GM21825 (cell line): ENCODE data around the gene NUP188.

Source experiments
- ATAC-seq: cut with Tn5 transposase; IDR thresholded peaks from one replicate; pipeline ENCODE4 v1.9.1; 2021; ENCODE audit warnings: mild to moderate bottlenecking, moderate library complexity; ENCODE audit not compliant: unreplicated experiment

Gene NUP188

GRCh38 chr9:129007035-129007765, 59.7 kb downstream of the NUP188 start:
- no peak for ATAC-seq

DNA sequence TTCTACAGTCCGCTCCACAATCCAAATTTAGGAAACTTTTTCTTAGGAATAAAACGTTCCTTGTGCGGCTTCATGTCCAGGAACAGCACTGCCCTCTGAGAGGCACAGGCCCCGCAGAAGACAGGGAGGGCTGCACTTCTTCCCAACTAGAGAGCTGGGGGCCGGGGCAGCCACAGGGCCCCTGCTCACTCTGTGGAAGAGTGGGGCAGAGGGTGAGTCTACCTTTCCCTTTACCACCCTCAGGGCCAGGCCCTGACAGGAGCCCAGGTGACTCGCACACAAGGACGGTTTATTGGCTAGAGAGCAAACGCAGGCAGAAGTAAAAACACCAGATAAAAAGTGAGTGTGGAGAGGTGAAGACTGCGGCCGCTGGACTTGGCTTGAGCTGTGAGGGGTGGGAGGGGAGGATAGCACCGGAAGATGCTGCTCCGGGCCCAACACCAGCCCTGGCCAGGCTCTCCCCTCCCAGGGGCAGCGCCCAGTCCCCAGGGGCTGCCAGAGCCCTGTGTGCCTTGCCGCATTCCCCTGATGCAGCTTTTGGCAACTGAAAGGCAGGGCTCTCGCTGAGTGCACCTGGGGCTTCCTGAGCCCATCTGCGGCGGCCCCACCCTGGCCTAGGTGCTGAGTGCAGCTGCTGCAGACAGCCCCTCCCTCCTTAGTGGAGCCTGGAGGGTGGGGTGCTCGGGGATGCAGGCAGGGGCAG, 60.4 kb downstream of the NUP188 start:
- ATAC-seq = no peak

- no peak for ATAC-seq
Measured at GRCh38 chr9:129008469-129008965, 61.0 kb downstream of the NUP188 start.

DNA sequence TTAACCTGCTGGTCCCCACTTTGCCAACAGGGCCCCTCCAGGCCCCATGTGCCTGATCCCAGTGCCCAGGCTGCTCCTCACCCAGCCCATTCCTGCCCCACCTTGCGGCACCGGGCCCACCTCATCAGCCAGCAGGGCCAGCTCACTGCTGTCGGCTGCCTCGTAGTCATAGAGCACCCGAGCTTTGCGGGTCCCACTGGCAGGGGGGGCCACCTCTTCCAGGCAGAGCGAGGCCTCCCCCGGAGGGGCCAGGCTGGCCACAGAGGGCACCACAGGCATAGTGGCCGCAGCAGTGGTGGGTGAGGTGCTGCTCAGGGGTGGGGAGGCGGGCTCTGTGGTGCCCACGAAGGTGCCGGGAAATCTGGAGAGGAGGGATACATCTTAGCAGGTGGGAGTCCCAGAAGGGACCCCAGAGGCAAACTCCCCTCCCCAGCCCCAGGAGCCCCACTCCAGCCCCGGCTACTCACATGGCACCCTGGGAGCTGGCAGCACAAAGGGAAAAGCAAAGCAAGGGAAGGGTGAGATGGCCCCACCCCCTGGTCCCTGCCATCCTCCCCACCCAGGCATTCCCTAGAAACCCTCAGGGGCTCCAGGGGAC, 61.6 kb downstream of the NUP188 start:
- no peak for ATAC-seq

DNA sequence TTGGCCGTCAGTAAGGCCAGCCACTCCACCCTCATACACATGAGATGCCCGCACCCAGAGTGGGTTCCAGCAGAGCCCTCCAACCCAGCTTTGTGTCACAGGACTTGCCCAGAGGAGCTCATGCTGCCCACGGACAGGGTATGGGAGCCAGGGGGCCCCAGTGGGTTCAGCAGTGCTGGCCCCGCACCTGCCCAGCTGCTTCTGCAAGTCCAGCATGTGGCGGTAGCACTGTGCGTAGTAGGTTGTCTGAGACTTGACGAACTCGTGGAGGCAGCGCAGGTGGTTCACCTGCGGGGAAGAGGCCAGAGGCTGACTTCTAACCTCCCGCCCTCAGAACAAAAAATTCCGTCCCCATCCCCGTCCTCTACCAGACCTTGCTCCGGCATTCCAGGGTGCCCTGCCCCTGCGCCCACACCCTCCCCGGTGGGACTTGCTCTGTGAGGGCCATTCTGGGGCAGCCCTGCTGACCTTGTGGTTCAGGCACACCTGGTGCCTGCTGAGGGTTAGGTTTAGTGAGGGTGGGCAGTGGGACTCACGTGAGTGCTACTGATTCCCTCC, 62.2 kb downstream of the NUP188 start:
- no peak for ATAC-seq

- ATAC-seq = no peak
Measured at GRCh38 chr9:129010267-129010975, 62.9 kb downstream of the NUP188 start.

DNA sequence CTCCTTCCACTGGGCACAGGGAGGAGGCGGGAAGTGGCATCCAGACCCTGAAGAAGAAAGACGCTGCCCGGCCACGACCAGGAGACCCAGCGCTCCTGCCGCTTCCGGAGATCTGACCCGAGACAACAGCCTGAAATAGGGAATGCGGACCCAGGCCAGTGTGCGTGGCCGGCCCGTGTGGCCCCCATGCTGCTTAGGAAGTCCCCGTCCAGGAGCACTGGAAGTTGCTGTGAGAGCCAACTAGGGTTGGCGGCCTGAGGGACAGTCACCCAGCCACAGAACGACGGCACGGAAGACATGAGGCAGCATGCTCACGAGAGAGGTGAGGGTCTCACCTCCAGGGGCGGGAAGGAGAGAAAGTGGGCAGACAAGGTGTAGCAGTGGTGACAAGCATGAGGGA, 63.7 kb downstream of the NUP188 start:
- ATAC-seq = no peak

- ATAC-seq = no peak
Measured at GRCh38 chr9:129011761-129012181, 64.3 kb downstream of the NUP188 start.

- ATAC-seq = no peak
Measured at GRCh38 chr9:129012343-129012742, 64.8 kb downstream of the NUP188 start.

GRCh38 chr9:129012893-129013448, 65.5 kb downstream of the NUP188 start:
- no peak for ATAC-seq

DNA sequence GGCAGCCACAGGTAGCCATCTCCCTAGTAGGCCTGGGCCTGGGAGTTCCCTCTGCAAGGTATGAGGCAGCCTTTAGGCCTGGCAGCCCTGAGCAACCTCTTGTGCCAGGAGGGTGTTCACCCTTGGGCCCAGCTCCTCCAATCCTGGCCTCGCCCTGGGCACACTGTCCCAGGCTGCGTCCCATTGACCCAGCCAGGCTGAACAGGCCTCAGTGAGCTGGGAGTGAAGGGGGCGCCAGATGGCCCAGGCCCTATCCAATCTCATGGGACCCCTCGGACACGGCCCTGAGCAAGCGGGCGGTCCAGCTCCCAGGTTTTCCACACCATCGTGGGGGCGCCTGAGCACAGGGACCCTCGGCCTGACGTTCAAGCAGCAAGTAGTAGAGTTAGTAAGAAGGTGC, 66.2 kb downstream of the NUP188 start:
- no peak for ATAC-seq

- ATAC-seq = no peak
Measured at GRCh38 chr9:129014124-129014523, 66.6 kb downstream of the NUP188 start.

DNA sequence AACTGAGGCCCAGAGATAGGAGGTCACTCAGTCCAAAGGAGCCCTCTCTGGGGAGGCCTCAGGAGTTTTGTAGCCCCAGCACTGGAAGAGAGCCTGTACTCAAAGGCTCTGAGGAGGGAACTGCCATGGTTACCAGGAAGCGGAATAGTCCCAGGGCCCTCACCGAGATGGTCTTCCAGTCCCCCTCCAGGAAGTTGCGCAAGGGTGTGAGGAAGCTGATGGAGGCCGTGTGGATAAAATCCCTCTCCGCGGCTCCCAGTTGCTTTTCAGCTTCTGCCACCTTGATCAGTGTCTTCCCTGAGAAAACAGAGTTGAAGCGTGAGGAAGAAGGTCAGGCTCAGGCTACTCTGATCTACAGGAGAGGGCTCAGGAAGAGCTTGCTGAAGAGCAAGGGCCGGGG, 67.1 kb downstream of the NUP188 start:
- no peak for ATAC-seq

DNA sequence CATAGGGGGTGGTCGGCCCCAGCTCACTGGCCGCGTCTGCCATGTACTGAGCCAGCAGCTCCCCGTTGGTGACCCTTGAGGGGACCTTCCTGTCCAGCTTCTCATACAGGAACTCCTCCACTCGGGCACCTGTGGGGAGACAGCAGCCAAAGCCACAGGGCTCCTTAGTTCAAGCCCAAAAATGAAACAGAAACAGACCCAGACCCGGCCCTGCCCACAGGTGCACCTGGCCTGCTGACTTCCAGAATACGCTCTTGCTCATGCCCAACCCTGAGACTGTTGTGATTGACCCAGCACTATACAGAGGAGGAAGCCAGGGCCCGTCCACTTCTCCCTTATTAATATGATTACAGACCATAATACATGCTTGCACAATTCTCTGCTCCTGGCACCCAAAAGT, 73.6 kb downstream of the NUP188 start:
- ATAC-seq = peak; percentile 59

DNA sequence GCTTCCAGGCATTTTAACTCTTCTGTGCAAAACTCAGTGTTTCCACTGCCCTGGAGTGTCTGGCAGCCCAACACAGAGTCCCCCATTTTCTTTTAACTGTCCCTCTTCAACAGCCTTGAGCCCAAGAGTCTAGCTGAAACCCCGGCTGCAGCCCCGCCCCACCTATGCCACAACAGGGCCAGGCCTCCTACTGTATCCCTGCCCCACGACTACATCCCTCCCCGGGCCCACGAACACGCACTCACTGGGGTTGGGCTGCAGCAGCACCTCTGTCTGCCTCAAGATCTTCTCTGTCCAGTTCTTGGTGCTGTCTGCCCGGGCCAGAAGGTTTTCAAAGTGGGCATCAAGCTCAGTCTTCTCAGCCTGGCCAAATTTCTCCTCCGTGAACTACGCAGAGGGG, 74.5 kb downstream of the NUP188 start:
- no peak for ATAC-seq

- no peak for ATAC-seq
Measured at GRCh38 chr9:129023036-129023907, 75.8 kb downstream of the NUP188 start.

DNA sequence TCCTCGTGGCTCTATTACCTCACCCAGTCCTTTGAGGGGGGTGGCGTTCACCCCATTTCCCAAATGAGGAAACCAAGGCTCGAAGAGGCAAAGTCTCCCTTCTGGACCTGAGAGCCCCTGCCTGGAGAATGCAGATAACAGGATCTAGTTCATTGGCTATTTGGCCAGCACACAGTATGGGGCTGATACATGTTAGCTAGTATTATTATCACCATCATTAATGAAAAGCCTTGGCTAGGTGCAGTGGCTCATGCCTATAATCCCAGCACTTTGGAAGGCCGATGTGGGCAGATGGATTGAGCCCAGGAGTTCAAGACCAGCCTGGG, 76.4 kb downstream of the NUP188 start:
- ATAC-seq = no peak

DNA sequence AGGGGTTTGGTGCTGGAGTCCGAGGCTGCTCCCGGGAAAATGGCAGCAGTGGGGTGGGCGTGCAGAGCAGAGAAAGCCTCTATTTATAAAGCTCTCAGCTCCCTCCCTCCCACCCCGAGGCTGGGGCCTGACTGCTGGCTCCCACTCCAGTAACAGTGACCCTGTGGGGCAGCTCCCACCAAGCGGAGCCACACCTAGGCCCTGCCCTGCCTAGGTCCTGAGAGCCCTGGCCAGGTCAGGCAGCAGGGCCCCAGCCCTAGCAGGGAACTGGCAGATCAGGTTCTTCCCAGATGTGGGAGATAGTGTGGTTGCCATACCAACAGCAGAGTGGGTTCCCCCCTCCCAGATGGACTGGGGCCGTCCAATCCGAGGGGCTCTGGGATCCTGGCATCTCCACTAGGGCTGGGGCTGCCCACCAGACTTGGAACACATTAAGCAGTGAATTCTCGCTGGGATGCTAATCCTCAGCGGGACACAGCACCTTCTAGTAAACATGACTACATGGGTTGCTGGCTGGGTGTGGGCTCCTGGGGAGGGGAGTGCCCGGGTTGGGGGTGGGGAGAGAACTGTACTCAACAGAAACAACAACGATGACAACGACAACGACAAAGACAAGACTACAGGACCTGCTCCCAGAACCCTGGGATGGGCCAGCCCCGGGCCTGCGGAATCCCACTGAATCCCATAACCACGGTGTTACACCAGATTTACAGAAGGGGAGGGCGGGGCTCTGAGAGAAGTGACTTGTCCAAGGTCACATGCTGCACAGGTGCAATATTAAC, 79.1 kb downstream of the NUP188 start:
- ATAC-seq = no peak

DNA sequence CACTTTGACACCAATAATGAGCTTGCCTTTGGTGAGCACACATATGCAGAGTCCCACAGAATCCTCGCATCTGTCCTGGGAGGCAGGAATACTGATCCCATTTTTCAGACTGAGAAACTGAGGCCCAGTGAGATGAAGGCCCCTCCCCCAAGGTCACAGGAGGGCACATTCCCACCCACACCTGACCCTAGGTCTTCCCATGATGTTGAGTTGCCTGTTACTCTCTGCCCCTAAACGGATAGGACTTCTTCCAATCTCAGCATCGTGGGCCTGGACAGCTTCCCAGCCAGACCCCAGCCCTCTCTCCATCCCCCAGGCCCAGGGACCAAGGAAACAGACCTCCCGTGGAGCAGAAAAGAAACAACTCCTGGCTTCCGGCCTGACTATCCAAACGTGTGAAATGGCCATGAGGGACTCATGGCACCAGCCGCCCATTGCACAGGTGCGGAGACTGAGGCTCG, 79.8 kb downstream of the NUP188 start:
- ATAC-seq = no peak
